ENCODE measurements around the gene ASB5. TPM values are rescaled to one million over a fixed set of nuclear protein-coding genes. Genes with fewer than 3 reads are reported as not detected.

ASB5 gene
- total and polyA plus RNA-seq, 10 of the 15 experiments (the other 5 are each of a cell fraction or from before 2014, with no cell fraction given), result not detected

DNA sequence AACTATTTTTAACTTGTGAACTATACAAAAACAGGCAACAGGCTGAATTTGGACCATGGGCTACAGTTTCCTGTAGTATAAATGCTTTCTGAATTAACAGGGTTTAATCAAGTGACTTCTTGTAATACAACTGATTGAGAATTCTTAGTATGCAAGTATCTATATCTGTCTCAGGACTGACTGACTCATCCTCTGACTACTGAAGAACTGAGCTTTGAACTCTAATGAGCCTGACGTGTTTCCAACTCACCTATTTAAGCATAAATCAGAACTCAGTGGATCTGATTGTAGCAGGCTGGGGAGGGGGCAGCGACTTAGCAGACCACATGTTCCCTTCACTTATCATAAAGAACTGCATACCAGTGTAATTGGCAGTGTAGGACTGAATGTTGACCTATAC lies 81.4 kb downstream of the ASB5 start:
- H3K4me1 ChIP-seq (ENCODE audit: control insufficient read depth, insufficient read depth, low read length), result no peaks in the 10 kb centered on the region
- POLR2A ChIA-PET, result no interaction called here
- FAIRE-seq (no peak), DNase-seq (ENCODE audit: low read depth, low spot score) (no peak), ATAC-seq (peak; percentile 52; the same call in 2 of the 3 replicates)
- SMC1A ChIA-PET (ENCODE audit: uncharacterized antibody, unreplicated experiment), result no interaction called here
- RAD21 ChIA-PET (ENCODE audit: unreplicated experiment), result no interaction called here
- no peak overlapping the region for H2AFZ ChIP-seq (ENCODE audit: control insufficient read depth, low read depth, low read length)
- H4K20me1 ChIP-seq (ENCODE audit: control insufficient read depth, insufficient read depth), result no peaks in the 10 kb centered on the region
- WGBS (ENCODE audit: insufficient coverage, insufficient replicate concordance, low lambda C conversion rate, missing lambda C conversion rate), result 0% methylated on average over 2 of the region's 2 CpGs
- H3K9me3 ChIP-seq (replicated peaks; ENCODE audit: control insufficient read depth, insufficient read depth, low read length), result no peaks in the 10 kb centered on the region
- intact Hi-C loops (cut with micrococcal nuclease; ENCODE audit: unreplicated experiment), result no loop called here
- H3K79me2 ChIP-seq (ENCODE audit: control insufficient read depth, insufficient read depth, low read length), result no peaks in the 10 kb centered on the region
- in situ Hi-C loops (cut with MboI), result no loop called here
- no peak overlapping the region for H3K4me2 ChIP-seq (ENCODE audit: control insufficient read depth, insufficient read depth)
- H3K36me3 ChIP-seq (ENCODE audit: control insufficient read depth in 2 of 2, insufficient read depth in 2 of 2, low read length in 1 of 2), result no peaks in the 10 kb centered on the region
- no peak overlapping the region for H3K27ac ChIP-seq (ENCODE audit: control insufficient read depth, insufficient read depth)
- TF ChIP-seq RFX5 (IDR thresholded peaks at IDR 0.05; ENCODE audit: low read depth, low read length), result no peak
- TF ChIP-seq NRF1 (conservative IDR thresholded peaks at IDR 0.05; ENCODE audit: low read depth, low read length), result no peak
- no peak for TF ChIP-seq KDM1A (IDR thresholded peaks at IDR 0.05; ENCODE audit: borderline replicate concordance)
- no peak for TF ChIP-seq YBX1 (IDR thresholded peaks at IDR 0.05)
- TF ChIP-seq GABPA (IDR thresholded peaks at IDR 0.05; ENCODE audit: low read depth), result no peak
- TF ChIP-seq TBL1XR1 (IDR thresholded peaks at IDR 0.05; ENCODE audit: low read depth, low read length), result no peak
- TF ChIP-seq PAX5 (IDR thresholded peaks at IDR 0.05; ENCODE audit: borderline replicate concordance, low read depth, low read length), result no peak
- no peak for TF ChIP-seq SMAD5 (IDR thresholded peaks at IDR 0.05; ENCODE audit: low read depth)
- TF ChIP-seq, protein P1, sequence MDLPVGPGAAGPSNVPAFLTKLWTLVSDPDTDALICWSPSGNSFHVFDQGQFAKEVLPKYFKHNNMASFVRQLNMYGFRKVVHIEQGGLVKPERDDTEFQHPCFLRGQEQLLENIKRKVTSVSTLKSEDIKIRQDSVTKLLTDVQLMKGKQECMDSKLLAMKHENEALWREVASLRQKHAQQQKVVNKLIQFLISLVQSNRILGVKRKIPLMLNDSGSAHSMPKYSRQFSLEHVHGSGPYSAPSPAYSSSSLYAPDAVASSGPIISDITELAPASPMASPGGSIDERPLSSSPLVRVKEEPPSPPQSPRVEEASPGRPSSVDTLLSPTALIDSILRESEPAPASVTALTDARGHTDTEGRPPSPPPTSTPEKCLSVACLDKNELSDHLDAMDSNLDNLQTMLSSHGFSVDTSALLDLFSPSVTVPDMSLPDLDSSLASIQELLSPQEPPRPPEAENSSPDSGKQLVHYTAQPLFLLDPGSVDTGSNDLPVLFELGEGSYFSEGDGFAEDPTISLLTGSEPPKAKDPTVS (IDR thresholded peaks at IDR 0.05; ENCODE audit: low read depth, low read length), result no peak
- no peak for TF ChIP-seq SRF (IDR thresholded peaks at IDR 0.05; ENCODE audit: low read depth in 2 of 2, low read length in 2 of 2)
- TF ChIP-seq RB1 (IDR thresholded peaks at IDR 0.05; ENCODE audit: borderline replicate concordance), result no peak
- TF ChIP-seq HCFC1 (IDR thresholded peaks at IDR 0.05; ENCODE audit: low read length), result no peak
- no peak for TF ChIP-seq CBX5 (IDR thresholded peaks at IDR 0.05; ENCODE audit: low read depth)
- TF ChIP-seq MYB (IDR thresholded peaks at IDR 0.05; ENCODE audit: borderline replicate concordance, low read depth, low read length), result no peak
- no peak for TF ChIP-seq ZNF622 (IDR thresholded peaks at IDR 0.05)
- TF ChIP-seq HDAC2 (IDR thresholded peaks at IDR 0.05), result no peak
- CTCF ChIA-PET, result no interaction called here
- H3K9ac ChIP-seq (ENCODE audit: control insufficient read depth, insufficient read depth, low read length), result no peak overlapping the region
- H3K4me3 ChIP-seq, result no peak overlapping the region
- no TSS peak for BruUV-seq (replicated peaks)
- H3K27me3 ChIP-seq (replicated peaks in 1 of 2; ENCODE audit: control insufficient read depth in 2 of 2, insufficient read depth in 2 of 2, low read length in 1 of 2), result no peaks in the 10 kb centered on the region
